ENCODE data around the gene PDE2A. TPM values are rescaled to one million over a fixed set of nuclear protein-coding genes. Genes with fewer than 3 reads are reported as not detected.
"Not testable (repeated sequence)": the region's sequence is repeated elsewhere in the genome, so short reads cannot be mapped to it uniquely, and the experiment has no call there.

Gene PDE2A
- total and polyA plus RNA-seq, 11 donors = 16.8 to 53.7 (median 23.7) TPM

DNA sequence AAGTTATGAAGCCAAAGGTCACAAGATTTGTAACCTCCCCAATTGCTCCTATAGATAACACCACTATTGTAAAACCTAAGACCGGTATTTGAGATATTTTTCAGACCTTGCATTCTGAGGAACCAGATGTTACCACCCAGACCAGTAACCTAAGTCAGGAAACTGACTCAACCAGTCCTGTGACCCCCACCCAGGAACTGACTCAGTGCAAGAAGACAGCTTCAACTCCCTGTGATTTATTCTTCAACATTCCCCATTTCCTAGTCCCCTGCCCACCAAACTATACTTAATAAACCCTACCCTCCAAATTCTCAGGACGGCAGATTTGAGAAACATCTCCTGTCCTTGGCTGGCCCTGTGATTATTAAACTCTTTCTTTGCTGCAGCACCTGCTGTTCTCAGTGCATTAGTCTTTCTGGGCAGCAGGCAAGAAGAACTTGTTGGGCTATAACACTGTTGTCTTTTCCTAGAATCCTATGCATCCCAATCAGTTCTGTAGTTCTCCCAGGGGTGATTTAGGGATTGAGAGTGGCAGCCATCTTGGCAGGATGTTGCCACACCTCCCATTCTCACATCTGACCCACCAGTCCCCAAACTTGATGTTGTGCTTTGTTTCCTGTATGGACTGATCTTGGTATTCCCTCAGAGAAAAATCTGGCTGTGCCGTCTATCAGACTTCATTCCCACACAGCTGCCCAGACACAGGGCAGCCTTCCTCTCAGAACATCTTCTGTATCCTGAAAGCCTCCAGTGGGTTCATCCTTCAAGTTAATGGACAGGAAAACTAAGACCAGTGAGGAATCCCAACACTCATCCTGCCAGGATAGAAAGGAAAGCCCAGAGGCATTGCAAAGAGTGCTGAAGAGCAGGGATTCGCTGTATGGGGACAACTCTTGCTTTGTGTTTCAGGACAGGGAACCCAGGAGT, 104.0 kb downstream of the PDE2A start:
- peak overlapping the region in 1 of 12 donors; percentile 6 for H3K27ac ChIP-seq
- no peak for TF ChIP-seq POLR2A (IDR thresholded peaks at IDR 0.05)
- TF ChIP-seq, protein P1, sequence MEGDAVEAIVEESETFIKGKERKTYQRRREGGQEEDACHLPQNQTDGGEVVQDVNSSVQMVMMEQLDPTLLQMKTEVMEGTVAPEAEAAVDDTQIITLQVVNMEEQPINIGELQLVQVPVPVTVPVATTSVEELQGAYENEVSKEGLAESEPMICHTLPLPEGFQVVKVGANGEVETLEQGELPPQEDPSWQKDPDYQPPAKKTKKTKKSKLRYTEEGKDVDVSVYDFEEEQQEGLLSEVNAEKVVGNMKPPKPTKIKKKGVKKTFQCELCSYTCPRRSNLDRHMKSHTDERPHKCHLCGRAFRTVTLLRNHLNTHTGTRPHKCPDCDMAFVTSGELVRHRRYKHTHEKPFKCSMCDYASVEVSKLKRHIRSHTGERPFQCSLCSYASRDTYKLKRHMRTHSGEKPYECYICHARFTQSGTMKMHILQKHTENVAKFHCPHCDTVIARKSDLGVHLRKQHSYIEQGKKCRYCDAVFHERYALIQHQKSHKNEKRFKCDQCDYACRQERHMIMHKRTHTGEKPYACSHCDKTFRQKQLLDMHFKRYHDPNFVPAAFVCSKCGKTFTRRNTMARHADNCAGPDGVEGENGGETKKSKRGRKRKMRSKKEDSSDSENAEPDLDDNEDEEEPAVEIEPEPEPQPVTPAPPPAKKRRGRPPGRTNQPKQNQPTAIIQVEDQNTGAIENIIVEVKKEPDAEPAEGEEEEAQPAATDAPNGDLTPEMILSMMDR (IDR thresholded peaks at IDR 0.05) = no peak
- ATAC-seq (no peak), DNase-seq (no peak)
- no peaks in the 10 kb centered on the region for H3K9me3 ChIP-seq
- H3K36me3 ChIP-seq = no peaks in the 10 kb centered on the region
- WGBS, 4 donors = 45 to 63% (median 48%) methylated on average over 4 of the region's 4 CpGs
- no peaks in the 10 kb centered on the region for H3K27me3 ChIP-seq
- H3K4me1 ChIP-seq = peaks cover 0 to 16% (median 0%) of the 10 kb centered on the region in 12 donors
- intact Hi-C loops (cut with DNase I) = loop anchor here in 8 of 10 donors (5.0 kb wide), 2 partner anchors 88 to 98 kb away; no protein-coding TSS in a partner anchor
- H3K4me3 ChIP-seq = no peak overlapping the region

DNA sequence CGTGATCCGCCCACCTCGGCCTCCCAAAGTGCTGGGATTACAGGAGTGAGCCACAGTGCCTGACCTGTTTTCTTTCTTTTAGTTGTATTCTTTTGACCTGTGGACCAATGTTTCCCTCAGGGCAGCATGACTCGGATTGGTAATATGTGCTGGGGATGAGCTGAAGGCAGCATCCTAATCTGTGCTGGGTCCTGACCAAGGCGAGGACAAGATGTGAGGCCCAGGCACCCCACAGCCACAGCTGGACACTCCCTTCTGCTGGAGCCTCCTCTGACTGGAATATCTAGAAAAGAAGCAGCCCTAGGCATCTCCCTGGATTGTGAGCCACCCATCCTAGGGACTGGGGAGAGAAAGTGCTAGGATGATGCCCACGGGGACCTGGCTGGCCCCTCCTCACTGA, 105.4 kb downstream of the PDE2A start:
- Histone ChIP-seq H3K4me3 (no peak overlapping the region), H3K27me3 (no peaks in the 10 kb centered on the region), H3K4me1 (peaks cover 0 to 16% (median 0%) of the 10 kb centered on the region in 12 donors), H3K36me3 (no peaks in the 10 kb centered on the region), H3K27ac (no peak overlapping the region), H3K9me3 (no peaks in the 10 kb centered on the region)
- intact Hi-C loops (cut with DNase I) = no loop called here
- DNase-seq (no peak), ATAC-seq (no peak)
- 89 to 92% (median 91%) methylated on average over 5 to 6 of the region's 6 CpGs for WGBS, 4 donors
- TF ChIP-seq, protein P1 (IDR thresholded peaks at IDR 0.05) = no peak
- TF ChIP-seq POLR2A (IDR thresholded peaks at IDR 0.05) = no peak

DNA sequence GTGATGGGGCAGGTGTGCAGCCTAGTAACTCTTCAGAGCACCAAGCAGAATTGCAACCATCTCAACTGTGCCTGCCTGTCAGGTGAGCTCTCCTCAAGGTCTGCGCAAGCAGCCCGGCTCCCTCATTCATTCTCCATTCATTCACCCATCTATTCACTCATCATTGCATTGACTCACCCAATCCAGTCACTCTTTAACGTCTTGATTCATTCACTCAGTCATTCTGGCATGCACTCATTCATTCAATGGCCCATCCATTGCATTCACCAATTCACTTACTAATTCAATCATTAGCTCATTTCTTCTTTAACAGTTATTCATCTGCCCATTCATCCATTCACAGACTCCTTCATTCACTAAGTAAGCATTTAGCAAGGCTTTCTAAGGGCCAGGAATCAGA, 111.8 kb downstream of the PDE2A start:
- WGBS, 4 donors = 76 to 93% (median 90%) methylated on average over 3 of the region's 3 CpGs
- TF ChIP-seq, protein P1 (IDR thresholded peaks at IDR 0.05) = no peak
- TF ChIP-seq POLR2A (IDR thresholded peaks at IDR 0.05) = no peak
- H3K27ac ChIP-seq = no peak overlapping the region
- H3K9me3 ChIP-seq = no peaks in the 10 kb centered on the region
- intact Hi-C loops (cut with DNase I) = no loop called here
- ATAC-seq (no peak), DNase-seq (no peak)
- peaks cover 0 to 2% (median 0%) of the 10 kb centered on the region in 9 donors for H3K27me3 ChIP-seq
- no peaks in the 10 kb centered on the region for H3K36me3 ChIP-seq
- no peaks in the 10 kb centered on the region for H3K4me1 ChIP-seq
- H3K4me3 ChIP-seq = no peak overlapping the region

DNA sequence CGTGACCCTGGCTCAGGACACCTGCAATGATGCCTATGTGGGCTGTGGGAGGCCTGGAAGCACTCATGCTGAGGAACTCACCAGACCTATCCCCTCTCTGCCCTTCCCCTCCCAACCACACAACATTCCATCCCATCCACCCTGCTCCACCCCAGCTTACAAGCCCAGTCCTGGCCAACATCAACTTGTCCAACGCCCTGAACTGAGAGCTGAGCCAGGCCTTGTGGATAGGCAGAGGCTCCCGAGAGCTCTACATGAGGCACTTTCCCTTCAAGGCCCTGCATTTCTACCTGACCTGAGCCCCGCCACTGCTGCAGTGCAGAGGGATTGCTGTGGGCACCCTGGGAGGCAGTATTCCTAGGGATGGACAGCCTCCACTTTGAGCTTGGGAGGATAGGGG, 112.4 kb downstream of the PDE2A start:
- TF ChIP-seq, protein P1 (IDR thresholded peaks at IDR 0.05) = no peak
- no peak for TF ChIP-seq POLR2A (IDR thresholded peaks at IDR 0.05)
- Histone ChIP-seq H3K27ac (no peak overlapping the region), H3K36me3 (no peaks in the 10 kb centered on the region), H3K4me1 (no peaks in the 10 kb centered on the region), H3K27me3 (peaks cover 0 to 7% (median 0%) of the 10 kb centered on the region in 9 donors), H3K4me3 (no peak overlapping the region), H3K9me3 (no peaks in the 10 kb centered on the region)
- DNase-seq (no peak), ATAC-seq (peak in 2 of 4 donors; percentile 24)
- 65 to 82% (median 70%) methylated on average over 4 of the region's 4 CpGs for WGBS, 4 donors
- intact Hi-C loops (cut with DNase I) = no loop called here

DNA sequence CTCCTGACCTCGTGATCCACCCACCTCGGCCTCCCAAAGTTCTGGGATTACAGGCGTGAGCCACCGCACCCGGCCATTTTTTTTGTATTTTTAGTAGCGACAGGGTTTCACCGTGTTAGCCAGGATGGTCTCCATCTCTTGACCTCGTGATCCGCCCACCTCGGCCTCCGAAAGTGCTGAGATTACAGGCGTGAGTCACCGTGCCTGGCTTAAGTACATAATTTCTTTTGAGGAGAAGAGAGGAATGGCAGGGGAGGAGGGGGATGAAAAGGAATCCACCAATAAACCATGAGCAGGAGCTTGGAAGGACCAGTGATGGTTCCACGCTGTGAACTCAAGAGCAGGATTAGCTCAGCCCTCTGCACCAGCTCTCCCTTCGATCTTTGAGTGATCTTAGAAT, 113.4 kb downstream of the PDE2A start:
- H3K9me3 ChIP-seq; DNase-seq; H3K4me3 ChIP-seq; H3K27ac ChIP-seq; intact Hi-C loops (cut with DNase I); ATAC-seq; H3K4me1 ChIP-seq; H3K36me3 ChIP-seq: not testable (repeated sequence)
- WGBS, 4 donors = 86 to 91% (median 88%) methylated on average over 15 of the region's 15 CpGs
- H3K27me3 ChIP-seq = peaks cover 0 to 13% (median 0%) of the 10 kb centered on the region in 9 donors

Data from heart left ventricle (tissue), 16 donors.